Effector CD8-positive, alpha-beta T cell (primary cell): ENCODE results near the gene PHKA1.
"Not testable (repeated sequence)": the region's sequence is repeated elsewhere in the genome, so short reads cannot be mapped to it uniquely, and the experiment has no call there.

Experiments used
- DNase-seq: peaks from one replicate; lab custom pipeline; 2025; lab: John Stamatoyannopoulos, UW

PHKA1 gene

DNA sequence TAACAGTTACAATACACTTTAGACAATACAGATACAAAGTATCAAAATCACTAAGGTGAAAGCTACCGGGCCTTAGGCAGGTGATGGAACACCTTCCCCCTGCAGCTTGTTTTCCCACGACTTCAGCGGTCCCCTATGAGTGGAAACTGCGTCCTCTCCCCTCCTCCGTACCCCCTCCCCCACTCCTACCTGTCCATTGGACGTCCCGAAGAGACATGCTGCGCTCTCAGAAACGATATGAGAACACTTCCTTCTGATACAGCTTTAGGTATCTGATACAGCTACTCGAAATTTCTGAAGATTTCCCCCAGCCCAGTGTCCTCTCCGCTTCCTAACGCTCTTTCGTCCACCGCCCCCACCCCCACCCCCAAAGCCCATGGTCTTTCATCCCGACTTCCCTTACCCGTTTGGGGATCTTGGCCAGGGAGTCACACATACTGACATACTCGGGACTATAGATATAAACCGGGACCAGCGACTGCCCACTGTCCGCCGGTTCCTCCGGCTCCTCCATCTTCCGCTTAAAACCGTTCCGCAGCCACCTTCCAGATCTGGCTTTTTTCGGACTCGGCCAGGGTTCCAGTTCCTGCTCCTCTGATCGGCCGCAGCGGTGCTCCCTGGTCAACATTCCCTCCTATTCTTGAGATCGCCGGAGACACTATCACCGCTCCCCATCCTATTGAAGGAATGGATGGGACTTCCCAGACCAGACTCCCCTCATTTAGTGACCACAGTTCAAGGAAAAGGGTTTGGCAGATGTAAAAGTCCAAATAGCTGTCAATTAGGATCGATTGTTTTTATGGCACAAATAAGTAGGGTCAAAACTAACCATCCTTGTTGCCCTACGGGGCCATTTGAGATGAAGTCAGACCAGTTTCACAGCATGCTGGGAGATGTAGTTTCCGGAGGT lies 141.6 kb downstream of the PHKA1 start, which contains the start of gene HDAC8:
Gene HDAC8, minus strand, starts transcription at position 596 of the 910 bp plus-strand sequence. Its CDS starts 82 bp downstream, at position 514.
- no peak for DNase-seq

DNA sequence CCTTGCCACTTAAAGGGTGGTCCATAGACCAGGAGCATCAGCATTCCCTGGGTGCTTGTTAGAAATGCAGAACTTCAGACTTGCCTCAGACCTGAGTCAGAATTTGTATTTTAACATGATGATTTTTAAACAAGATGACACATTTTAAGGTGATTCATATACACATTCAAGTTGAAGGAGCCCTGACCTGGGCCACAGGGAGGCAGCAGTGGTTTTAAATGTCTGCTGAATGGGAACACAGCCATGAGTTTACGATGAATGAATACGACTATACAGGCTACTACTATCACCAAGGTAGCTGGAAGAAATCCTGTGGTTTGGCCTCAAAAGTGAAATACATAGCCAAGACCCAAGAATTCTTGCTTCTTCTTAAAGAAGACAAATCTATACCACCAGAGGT lies 144.3 kb downstream of the PHKA1 start:
- no peak for DNase-seq

- no peak for DNase-seq
These were observed 145.6 kb downstream of the PHKA1 start for GRCh38 chrX:72568406-72569092.

GRCh38 chrX:72566448-72566847 lies 147.7 kb downstream of the PHKA1 start:
- DNase-seq, result no peak

DNA sequence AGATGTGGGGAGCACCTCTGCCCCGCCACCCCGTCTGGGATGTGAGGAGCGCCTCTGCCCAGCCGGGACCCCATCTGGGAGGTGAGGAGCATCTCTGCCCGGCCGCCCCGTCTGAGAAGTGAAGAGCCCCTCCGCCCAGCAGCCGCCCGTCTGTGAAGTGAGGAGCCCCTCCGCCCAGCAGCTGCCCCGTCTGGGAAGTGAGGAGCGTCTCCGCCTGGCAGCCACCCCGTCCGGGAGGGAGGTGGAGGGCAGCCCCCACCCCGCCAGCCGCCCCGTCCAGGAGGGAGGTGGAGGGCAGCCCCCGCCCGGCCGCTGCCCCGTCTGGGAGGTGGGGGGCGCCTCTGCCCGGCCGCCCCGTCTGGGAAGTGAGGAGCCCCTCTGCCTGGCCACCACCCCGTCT lies 154.5 kb downstream of the PHKA1 start:
- DNase-seq, result not testable (repeated sequence)

GRCh38 chrX:72554448-72555140 lies 159.5 kb downstream of the PHKA1 start:
- DNase-seq, result no peak

DNA sequence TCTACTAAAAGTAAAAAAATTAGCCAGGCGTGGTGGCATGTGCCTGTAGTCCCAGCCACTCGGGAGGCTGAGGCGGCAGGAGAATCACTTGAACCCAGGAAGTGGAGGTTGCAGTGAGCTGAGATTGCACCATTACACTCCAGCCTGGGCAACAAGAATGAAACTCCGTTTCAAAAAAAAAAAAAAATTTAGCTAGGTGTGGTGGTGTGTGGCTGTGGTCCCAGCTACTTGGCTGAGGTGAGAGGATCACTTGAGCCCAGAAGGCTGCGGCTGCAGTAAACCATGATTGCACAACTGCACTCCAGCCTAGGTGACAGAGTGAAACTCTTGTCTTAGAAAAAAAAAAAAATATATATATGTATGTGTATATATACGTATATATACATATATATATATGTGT lies 161.7 kb downstream of the PHKA1 start:
- not testable (repeated sequence) for DNase-seq

- no peak for DNase-seq
These were observed 168.1 kb downstream of the PHKA1 start for GRCh38 chrX:72545990-72546389.

- no peak for DNase-seq
These were observed 173.8 kb downstream of the PHKA1 start for GRCh38 chrX:72540318-72540717.

GRCh38 chrX:72539822-72540221 lies 174.3 kb downstream of the PHKA1 start:
- DNase-seq, result no peak

- DNase-seq, result no peak
These were observed 177.6 kb downstream of the PHKA1 start for GRCh38 chrX:72536542-72536941.

GRCh38 chrX:72532366-72532765 lies 181.7 kb downstream of the PHKA1 start:
- DNase-seq, result no peak
